Daoy (cell line): ENCODE data around the gene ARHGEF3. TPM values are rescaled to one million over a fixed set of nuclear protein-coding genes. Genes with fewer than 3 reads are reported as not detected.
"Not testable (repeated sequence)": the region's sequence is repeated elsewhere in the genome, so short reads cannot be mapped to it uniquely, and the experiment has no call there.

Source experiments
- DNase-seq: peaks from one replicate; pipeline ENCODE4 v3.0.0-alpha.2; 2015; ENCODE audit warnings: low read depth
- total RNA-seq: library from RNA; depleted of rRNA; stranded (reverse); fragments of >200 nt; shearing (Covaris generic); gene quantifications from 2 replicates; pipeline ENCODE4 v1.2.3, GENCODE V29; 2014

The ARHGEF3 gene
- total RNA-seq, 1 experiment from 2014 or later: 5.3 TPM

DNA sequence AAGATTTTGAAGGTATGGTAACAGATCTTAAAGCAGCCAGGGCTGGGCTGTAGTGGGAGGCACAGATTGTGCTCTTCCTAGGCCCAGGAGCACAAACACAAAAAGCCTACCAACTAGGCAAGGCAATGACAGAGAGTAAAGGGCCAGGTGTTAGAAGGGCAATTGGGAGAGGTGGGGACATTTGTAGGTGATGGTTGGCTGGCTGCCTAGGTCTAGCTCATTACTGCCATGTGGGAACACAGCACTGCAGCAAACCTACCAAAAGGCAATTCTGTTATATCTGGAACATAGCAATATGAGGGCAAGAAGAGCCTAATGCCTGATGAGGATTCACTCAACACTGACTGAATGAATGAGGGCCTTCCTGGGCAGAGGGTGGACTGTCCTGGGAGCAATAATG, 30.4 kb downstream of the ARHGEF3 start:
- no peak for DNase-seq

GRCh38 chr3:56769116-56769707, 32.5 kb downstream of the ARHGEF3 start:
- DNase-seq: no peak

- no peak for DNase-seq
Measured at GRCh38 chr3:56764904-56765547, 36.7 kb downstream of the ARHGEF3 start.

- no peak for DNase-seq
Measured at GRCh38 chr3:56764184-56764583, 37.6 kb downstream of the ARHGEF3 start.

- no peak for DNase-seq
Measured at GRCh38 chr3:56763233-56763632, 38.5 kb downstream of the ARHGEF3 start.

DNA sequence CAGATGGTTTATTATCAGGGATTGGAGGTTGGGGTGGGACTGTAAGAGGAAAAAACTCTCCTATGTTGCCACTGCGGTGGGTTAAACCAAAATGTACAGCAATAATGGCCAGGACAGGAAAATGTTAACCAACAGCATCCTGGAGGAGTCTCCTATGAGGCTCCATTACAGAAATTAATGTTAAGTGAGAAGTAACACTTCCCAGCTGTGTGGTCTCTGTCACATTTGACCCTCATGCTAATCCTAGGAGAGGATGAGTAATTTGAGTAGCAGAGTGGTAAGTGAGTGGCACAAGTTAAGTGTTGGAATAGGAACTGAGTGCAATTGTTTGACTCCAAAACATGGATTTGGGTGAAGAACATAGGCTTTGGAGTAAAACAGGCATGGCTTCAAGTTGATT, 39.0 kb downstream of the ARHGEF3 start:
- DNase-seq: no peak

GRCh38 chr3:56761887-56762651, 39.7 kb downstream of the ARHGEF3 start:
- DNase-seq: no peak

DNA sequence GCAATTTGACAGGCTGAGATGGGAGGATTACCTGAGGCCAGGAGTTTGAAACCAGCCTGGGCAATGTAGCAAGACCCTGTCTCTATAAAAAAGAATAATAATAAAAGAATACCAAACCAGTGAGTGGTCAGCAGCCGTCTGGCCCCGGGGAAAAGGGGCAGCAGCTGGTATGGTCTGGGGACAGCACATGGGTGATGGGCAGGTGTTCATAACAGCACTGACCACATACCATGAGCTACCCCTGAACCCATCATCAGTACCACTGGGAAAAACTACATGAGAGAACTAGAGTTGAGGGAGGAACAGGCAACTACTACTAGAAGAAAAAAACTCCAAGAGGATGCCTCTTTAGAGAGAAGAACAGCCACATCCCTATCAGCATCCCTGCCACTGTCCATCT, 40.7 kb downstream of the ARHGEF3 start:
- no peak for DNase-seq

GRCh38 chr3:56759532-56759931, 42.2 kb downstream of the ARHGEF3 start:
- no peak for DNase-seq

DNA sequence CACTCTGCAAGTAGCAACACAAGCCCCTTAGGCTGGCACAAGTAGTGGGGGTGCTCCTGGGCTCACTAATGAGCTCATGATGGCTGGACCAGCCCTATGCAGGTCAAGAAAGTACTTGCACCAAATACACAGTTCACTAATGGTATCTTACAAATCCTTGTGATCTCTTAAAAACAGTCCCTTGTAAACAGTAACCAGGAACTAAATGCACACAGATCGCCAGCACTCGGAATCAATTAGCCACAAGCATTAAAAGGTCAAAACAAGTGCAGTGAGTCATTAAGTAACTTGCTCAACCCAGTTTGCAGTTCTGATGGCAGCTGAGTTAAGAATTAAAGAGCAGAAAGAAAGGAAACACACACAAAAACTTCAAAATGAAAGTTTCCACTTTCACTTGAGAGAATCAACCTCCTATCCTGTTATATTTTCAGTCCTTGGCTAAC, 43.2 kb downstream of the ARHGEF3 start:
- DNase-seq: peak; percentile 34

GRCh38 chr3:56758042-56758441, 43.7 kb downstream of the ARHGEF3 start:
- not testable (repeated sequence) for DNase-seq

DNA sequence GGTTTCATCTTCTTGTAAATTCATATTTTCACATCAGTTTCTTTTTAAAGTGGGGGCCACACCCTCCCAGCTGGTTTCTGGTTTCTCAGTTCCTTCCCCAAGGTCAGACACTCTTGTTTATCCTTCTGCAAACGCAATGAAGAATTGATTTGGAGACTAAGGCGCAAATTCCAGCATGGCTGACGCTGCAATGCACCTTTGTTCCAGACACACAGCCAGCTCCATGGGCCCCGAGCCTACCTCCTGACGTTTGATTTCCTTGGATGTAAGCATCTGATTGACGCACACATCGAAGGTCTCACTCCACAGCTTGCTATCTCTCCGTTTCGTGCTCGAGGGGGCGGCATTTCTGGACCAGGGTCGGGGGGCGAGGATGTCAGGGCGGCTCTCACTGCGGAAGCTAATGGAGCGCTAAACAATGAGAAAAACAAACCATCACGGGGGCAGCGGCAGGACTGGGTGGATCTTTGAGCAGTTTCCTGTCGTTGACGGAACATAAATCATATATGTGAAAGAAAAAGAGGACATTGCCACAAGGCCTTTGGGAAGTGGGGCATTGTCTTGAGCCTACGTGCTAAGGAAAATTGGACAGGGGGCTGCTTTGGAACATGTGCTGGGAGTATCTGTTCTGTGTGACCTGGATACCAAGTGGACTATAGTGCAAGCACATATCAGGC, 46.9 kb downstream of the ARHGEF3 start:
- no peak for DNase-seq

DNA sequence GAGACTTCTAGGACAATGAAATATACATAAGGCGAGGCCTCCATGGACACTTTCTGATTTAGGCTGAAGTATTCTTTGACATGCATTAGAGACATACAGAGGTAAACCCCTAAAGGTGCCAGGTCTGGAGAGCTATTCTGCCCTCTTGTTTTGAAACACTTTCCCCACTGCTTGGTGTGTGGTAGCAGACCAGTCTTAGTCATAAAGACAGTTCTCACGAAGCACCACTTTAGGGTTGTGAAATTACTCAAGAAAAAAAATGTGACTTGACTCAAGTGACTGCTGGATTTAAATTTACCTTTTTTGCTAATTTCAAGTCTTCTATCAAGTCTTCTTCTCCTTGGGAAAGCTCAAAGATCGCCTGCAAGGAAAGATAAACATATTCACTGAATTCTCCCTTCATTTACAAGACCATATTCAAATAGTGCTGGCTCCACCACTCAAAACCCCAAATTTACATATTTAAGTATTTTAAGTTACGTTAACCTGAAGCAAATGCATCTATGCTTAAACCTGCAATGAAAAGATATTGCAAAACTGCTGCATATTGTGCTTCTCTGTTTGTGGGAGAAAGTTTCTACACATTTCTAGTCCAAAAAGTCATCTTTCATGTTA, 48.4 kb downstream of the ARHGEF3 start:
- DNase-seq: peak; percentile 7

DNA sequence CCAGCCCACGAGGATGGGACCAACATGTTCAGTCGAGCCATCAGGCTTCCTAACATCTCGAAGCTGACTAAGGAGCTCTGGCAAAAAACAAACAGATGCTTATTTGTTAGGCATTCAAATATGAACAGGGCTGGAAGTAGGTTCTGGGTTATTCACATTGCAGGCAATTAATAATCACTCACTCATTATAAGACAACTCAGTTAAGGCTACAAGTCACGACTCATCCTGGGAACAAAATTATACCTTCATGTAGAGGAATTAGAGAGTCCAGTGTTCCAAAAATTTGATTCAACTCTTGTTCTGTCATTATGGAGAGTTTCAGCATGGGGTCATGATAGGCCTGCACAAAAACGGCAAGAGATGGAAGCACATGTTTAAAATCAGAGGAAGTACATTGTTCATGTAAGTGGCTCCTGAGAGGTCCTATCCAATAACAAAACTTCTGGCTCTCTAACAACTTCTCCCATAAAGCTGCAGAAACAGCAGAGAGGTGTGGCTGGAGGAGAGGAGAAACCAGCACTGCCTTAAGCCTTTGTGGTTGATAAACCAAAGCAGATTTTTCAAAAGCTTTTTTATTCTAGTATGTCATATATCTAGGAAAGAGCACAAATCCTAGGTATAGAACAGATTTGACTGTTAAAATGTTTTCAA, 50.6 kb downstream of the ARHGEF3 start:
- no peak for DNase-seq

DNA sequence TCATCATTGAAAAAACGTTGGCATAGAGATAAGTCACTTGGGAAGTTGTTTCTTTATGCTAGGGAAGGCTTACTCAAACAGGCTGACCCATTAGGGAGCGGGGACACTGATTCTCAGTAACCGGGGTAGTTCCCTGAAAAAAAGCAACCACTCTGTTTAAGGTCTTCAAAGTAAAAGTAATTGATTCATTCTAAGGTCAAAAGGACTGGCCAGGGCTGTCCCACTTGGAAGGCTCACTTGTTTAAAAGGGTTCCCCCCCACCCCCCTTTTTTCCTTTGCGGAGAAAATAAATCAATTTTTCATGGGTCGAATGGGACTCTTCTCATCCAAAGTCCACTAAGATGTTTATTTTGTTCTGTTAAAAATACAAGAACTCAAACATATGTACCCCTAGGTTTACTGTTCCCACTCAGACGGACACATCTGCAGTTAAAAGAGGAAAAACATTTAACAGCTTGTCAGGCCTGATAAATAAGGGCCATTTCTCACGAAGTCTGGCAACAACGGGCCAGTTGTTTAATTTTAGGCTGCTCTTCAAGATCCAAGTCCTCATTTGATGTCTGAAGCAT, 53.0 kb downstream of the ARHGEF3 start:
- DNase-seq: no peak

DNA sequence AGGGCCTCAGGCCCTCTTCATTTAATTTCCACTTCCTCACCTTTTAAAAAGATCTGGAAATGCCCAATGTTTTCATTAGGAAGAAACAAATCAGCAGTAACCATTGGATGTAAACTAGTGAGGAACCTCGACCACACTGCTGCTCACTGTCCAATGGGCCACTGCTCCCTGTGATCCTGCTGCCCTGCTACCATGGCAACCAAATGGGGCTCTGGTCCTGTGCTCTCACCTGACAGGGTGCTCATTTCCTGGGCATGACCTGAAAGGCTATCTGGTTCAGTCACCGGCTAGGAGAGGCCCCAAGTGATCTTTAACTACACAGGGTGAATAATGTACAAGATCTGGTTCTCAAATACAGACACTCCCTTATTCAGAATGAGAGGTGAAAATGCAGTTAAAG, 54.6 kb downstream of the ARHGEF3 start:
- no peak for DNase-seq

GRCh38 chr3:56744016-56744415, 57.7 kb downstream of the ARHGEF3 start:
- no peak for DNase-seq

DNA sequence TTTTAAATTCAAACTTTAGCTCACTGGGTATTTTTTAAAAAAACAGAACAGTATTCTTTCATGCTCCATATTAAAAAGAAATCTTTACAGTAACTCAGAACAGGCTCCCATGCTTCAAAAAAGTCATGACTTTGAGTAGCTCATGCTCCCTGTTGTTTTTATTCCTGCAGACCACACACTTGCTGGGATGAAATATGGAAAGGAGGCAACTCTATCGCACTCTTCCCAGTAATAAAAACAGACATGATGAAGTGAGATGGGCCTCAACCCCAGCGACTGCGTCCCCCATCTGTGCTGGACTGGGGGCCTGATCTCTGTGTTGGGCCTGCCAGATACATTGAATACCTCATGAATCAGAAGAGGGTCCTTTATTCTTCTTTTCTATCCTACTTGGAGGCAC, 58.9 kb downstream of the ARHGEF3 start:
- DNase-seq: no peak

GRCh38 chr3:56739036-56739435, 62.7 kb downstream of the ARHGEF3 start:
- DNase-seq: no peak

- no peak for DNase-seq
Measured at GRCh38 chr3:56737006-56737405, 64.7 kb downstream of the ARHGEF3 start.

GRCh38 chr3:56732109-56732508, 69.6 kb downstream of the ARHGEF3 start:
- no peak for DNase-seq
